ENCODE data around the gene SUFU.

- TF ChIP-seq, protein P1, sequence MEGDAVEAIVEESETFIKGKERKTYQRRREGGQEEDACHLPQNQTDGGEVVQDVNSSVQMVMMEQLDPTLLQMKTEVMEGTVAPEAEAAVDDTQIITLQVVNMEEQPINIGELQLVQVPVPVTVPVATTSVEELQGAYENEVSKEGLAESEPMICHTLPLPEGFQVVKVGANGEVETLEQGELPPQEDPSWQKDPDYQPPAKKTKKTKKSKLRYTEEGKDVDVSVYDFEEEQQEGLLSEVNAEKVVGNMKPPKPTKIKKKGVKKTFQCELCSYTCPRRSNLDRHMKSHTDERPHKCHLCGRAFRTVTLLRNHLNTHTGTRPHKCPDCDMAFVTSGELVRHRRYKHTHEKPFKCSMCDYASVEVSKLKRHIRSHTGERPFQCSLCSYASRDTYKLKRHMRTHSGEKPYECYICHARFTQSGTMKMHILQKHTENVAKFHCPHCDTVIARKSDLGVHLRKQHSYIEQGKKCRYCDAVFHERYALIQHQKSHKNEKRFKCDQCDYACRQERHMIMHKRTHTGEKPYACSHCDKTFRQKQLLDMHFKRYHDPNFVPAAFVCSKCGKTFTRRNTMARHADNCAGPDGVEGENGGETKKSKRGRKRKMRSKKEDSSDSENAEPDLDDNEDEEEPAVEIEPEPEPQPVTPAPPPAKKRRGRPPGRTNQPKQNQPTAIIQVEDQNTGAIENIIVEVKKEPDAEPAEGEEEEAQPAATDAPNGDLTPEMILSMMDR (IDR thresholded peaks at IDR 0.05), result no peak
- TF ChIP-seq FOXK1 (CRISPR knock-in tag; IDR thresholded peaks at IDR 0.05) (no peak), TCF7 (CRISPR knock-in tag; IDR thresholded peaks at IDR 0.05; ENCODE audit: low read depth) (no peak), FOXJ3 (CRISPR knock-in tag; IDR thresholded peaks at IDR 0.05; ENCODE audit: borderline replicate concordance) (no peak), ZNF232 (CRISPR knock-in tag; IDR thresholded peaks at IDR 0.05) (no peak), NR2C2 (CRISPR knock-in tag; IDR thresholded peaks at IDR 0.05) (no peak)
- TF ChIP-seq, protein P2, sequence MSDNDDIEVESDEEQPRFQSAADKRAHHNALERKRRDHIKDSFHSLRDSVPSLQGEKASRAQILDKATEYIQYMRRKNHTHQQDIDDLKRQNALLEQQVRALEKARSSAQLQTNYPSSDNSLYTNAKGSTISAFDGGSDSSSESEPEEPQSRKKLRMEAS (CRISPR knock-in tag; IDR thresholded peaks at IDR 0.05), result no peak
- TF ChIP-seq, protein P3, sequence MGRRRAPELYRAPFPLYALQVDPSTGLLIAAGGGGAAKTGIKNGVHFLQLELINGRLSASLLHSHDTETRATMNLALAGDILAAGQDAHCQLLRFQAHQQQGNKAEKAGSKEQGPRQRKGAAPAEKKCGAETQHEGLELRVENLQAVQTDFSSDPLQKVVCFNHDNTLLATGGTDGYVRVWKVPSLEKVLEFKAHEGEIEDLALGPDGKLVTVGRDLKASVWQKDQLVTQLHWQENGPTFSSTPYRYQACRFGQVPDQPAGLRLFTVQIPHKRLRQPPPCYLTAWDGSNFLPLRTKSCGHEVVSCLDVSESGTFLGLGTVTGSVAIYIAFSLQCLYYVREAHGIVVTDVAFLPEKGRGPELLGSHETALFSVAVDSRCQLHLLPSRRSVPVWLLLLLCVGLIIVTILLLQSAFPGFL (CRISPR knock-in tag; IDR thresholded peaks at IDR 0.05; ENCODE audit: borderline replicate concordance), result no peak
- TF ChIP-seq, protein P4, sequence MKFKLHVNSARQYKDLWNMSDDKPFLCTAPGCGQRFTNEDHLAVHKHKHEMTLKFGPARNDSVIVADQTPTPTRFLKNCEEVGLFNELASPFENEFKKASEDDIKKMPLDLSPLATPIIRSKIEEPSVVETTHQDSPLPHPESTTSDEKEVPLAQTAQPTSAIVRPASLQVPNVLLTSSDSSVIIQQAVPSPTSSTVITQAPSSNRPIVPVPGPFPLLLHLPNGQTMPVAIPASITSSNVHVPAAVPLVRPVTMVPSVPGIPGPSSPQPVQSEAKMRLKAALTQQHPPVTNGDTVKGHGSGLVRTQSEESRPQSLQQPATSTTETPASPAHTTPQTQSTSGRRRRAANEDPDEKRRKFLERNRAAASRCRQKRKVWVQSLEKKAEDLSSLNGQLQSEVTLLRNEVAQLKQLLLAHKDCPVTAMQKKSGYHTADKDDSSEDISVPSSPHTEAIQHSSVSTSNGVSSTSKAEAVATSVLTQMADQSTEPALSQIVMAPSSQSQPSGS (CRISPR knock-in tag; IDR thresholded peaks at IDR 0.05; ENCODE audit: borderline replicate concordance, low read depth), result no peak
Measured at GRCh38 chr10:102660888-102661657, 157.3 kb downstream of the SUFU start.
